ENCODE measurements around the gene IGF1R. TPM values are rescaled to one million over a fixed set of nuclear protein-coding genes. Genes with fewer than 3 reads are reported as not detected.

IGF1R gene
- total RNA-seq, 1 experiment from 2014 or later: 125 TPM

DNA sequence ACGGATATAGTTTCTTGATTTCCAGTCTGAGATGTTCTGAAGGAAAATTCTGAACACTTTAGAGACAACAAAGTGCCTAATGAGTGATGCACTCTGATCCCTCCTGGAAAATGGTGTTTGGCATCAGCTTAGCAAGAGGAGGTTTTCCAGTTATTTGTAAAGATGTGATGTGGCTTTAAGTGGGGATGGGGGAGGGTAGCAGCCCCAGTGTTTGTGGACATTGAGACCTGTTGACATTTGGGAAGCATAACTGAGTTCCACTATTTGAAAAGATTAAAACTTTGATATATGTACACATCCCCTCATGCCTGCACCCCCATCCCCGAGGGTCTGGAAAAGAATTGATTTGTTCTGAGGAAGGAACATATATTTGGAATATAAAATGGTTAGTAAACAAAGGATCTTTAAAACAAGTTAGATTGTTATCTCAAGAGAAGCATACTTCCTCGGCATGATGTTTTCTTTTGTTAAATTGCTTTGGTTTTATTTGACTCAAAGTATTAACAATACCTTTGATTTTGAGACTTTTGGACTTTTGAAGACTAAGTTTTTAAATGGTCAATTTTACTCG lies 6.5 kb downstream of the IGF1R start:
- Mint-ChIP-seq H3K36me3 (no peaks in the 10 kb centered on the region), H3K27me3 (ENCODE audit: low read depth) (no peaks in the 10 kb centered on the region; the same call in 1 of the 2 replicates), H3K4me3 (no peak overlapping the region), H3K4me1 (peaks cover 73% of the 10 kb centered on the region), H3K27ac (peak overlapping the region; percentile 59), H3K9me3 (no peaks in the 10 kb centered on the region)
- ChIA-PET POLR2A (interaction anchor here (1.2 kb wide), 1 partner anchor 168 kb away, joined by 3 read pairs; no protein-coding TSS in a partner anchor), CTCF (interaction anchor here (0.6 to 1.6 kb wide), 3 partner anchors 124 to 196 kb away, joined by 4 to 5 read pairs (median 5); no protein-coding TSS in a partner anchor)
- ATAC-seq (no peak), DNase-seq (ENCODE audit: low spot score) (no peak)
- TF ChIP-seq JUN (CRISPR knock-in tag; IDR thresholded peaks at IDR 0.05) (no peak), GABPB1 (CRISPR knock-in tag; IDR thresholded peaks at IDR 0.05) (no peak), SP1 (CRISPR knock-in tag; conservative IDR thresholded peaks at IDR 0.05) (no peak), ZNF232 (CRISPR knock-in tag; IDR thresholded peaks at IDR 0.05) (no peak), PRRX2 (CRISPR knock-in tag; IDR thresholded peaks at IDR 0.05) (no peak)
- TF ChIP-seq, protein P1, sequence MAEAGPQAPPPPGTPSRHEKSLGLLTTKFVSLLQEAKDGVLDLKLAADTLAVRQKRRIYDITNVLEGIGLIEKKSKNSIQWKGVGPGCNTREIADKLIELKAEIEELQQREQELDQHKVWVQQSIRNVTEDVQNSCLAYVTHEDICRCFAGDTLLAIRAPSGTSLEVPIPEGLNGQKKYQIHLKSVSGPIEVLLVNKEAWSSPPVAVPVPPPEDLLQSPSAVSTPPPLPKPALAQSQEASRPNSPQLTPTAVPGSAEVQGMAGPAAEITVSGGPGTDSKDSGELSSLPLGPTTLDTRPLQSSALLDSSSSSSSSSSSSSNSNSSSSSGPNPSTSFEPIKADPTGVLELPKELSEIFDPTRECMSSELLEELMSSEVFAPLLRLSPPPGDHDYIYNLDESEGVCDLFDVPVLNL (CRISPR knock-in tag; IDR thresholded peaks at IDR 0.05; ENCODE audit: borderline replicate concordance, low read depth): no peak
- TF ChIP-seq, protein P2, sequence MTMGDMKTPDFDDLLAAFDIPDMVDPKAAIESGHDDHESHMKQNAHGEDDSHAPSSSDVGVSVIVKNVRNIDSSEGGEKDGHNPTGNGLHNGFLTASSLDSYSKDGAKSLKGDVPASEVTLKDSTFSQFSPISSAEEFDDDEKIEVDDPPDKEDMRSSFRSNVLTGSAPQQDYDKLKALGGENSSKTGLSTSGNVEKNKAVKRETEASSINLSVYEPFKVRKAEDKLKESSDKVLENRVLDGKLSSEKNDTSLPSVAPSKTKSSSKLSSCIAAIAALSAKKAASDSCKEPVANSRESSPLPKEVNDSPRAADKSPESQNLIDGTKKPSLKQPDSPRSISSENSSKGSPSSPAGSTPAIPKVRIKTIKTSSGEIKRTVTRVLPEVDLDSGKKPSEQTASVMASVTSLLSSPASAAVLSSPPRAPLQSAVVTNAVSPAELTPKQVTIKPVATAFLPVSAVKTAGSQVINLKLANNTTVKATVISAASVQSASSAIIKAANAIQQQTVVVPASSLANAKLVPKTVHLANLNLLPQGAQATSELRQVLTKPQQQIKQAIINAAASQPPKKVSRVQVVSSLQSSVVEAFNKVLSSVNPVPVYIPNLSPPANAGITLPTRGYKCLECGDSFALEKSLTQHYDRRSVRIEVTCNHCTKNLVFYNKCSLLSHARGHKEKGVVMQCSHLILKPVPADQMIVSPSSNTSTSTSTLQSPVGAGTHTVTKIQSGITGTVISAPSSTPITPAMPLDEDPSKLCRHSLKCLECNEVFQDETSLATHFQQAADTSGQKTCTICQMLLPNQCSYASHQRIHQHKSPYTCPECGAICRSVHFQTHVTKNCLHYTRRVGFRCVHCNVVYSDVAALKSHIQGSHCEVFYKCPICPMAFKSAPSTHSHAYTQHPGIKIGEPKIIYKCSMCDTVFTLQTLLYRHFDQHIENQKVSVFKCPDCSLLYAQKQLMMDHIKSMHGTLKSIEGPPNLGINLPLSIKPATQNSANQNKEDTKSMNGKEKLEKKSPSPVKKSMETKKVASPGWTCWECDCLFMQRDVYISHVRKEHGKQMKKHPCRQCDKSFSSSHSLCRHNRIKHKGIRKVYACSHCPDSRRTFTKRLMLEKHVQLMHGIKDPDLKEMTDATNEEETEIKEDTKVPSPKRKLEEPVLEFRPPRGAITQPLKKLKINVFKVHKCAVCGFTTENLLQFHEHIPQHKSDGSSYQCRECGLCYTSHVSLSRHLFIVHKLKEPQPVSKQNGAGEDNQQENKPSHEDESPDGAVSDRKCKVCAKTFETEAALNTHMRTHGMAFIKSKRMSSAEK (CRISPR knock-in tag; IDR thresholded peaks at IDR 0.05; ENCODE audit: borderline replicate concordance): no peak
- TF ChIP-seq, protein P3, sequence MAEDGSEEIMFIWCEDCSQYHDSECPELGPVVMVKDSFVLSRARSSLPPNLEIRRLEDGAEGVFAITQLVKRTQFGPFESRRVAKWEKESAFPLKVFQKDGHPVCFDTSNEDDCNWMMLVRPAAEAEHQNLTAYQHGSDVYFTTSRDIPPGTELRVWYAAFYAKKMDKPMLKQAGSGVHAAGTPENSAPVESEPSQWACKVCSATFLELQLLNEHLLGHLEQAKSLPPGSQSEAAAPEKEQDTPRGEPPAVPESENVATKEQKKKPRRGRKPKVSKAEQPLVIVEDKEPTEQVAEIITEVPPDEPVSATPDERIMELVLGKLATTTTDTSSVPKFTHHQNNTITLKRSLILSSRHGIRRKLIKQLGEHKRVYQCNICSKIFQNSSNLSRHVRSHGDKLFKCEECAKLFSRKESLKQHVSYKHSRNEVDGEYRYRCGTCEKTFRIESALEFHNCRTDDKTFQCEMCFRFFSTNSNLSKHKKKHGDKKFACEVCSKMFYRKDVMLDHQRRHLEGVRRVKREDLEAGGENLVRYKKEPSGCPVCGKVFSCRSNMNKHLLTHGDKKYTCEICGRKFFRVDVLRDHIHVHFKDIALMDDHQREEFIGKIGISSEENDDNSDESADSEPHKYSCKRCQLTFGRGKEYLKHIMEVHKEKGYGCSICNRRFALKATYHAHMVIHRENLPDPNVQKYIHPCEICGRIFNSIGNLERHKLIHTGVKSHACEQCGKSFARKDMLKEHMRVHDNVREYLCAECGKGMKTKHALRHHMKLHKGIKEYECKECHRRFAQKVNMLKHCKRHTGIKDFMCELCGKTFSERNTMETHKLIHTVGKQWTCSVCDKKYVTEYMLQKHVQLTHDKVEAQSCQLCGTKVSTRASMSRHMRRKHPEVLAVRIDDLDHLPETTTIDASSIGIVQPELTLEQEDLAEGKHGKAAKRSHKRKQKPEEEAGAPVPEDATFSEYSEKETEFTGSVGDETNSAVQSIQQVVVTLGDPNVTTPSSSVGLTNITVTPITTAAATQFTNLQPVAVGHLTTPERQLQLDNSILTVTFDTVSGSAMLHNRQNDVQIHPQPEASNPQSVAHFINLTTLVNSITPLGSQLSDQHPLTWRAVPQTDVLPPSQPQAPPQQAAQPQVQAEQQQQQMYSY (CRISPR knock-in tag; IDR thresholded peaks at IDR 0.05): no peak

DNA sequence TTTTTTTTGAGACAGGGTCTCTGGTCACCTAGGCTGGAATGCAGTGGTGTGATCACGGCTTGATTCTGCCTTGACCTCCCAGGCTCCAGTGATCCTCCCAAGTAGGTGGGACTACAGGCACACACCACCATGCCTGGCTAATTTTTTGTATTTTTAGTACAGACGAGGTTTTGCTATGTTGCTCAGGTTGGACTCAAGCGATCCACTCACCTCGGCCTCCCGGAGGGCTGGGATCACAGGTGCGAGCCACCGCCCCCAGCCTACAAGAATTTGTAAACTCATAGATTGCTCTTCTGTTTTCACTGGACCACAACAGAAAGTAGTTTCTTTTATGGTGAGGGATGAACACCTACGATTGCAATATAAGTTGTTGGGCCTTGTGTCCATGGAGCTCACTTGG lies 7.4 kb downstream of the IGF1R start:
- Mint-ChIP-seq H3K9me3 (no peaks in the 10 kb centered on the region), H3K4me3 (no peak overlapping the region), H3K36me3 (no peaks in the 10 kb centered on the region), H3K27ac (no peak overlapping the region), H3K27me3 (ENCODE audit: low read depth) (no peaks in the 10 kb centered on the region; the same call in 1 of the 2 replicates), H3K4me1 (peaks cover 82% of the 10 kb centered on the region)
- TF ChIP-seq, protein P4, sequence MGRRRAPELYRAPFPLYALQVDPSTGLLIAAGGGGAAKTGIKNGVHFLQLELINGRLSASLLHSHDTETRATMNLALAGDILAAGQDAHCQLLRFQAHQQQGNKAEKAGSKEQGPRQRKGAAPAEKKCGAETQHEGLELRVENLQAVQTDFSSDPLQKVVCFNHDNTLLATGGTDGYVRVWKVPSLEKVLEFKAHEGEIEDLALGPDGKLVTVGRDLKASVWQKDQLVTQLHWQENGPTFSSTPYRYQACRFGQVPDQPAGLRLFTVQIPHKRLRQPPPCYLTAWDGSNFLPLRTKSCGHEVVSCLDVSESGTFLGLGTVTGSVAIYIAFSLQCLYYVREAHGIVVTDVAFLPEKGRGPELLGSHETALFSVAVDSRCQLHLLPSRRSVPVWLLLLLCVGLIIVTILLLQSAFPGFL (CRISPR knock-in tag; IDR thresholded peaks at IDR 0.05; ENCODE audit: borderline replicate concordance): no peak
- TF ChIP-seq ZNF138 (CRISPR knock-in tag; conservative IDR thresholded peaks at IDR 0.05) (no peak), MYBL2 (CRISPR knock-in tag; IDR thresholded peaks at IDR 0.05) (no peak), NFYB (CRISPR knock-in tag; conservative IDR thresholded peaks at IDR 0.05; ENCODE audit: low read depth) (no peak), ZNF232 (CRISPR knock-in tag; IDR thresholded peaks at IDR 0.05) (no peak), CBFB (CRISPR knock-in tag; IDR thresholded peaks at IDR 0.05; ENCODE audit: low read depth) (no peak), ZNF121 (CRISPR knock-in tag; IDR thresholded peaks at IDR 0.05) (no peak), OVOL2 (CRISPR knock-in tag; IDR thresholded peaks at IDR 0.05; ENCODE audit: borderline replicate concordance) (no peak), TEAD1 (CRISPR knock-in tag; IDR thresholded peaks at IDR 0.05) (no peak), ZNF671 (CRISPR knock-in tag; IDR thresholded peaks at IDR 0.05) (no peak)
- TF ChIP-seq, protein P5, sequence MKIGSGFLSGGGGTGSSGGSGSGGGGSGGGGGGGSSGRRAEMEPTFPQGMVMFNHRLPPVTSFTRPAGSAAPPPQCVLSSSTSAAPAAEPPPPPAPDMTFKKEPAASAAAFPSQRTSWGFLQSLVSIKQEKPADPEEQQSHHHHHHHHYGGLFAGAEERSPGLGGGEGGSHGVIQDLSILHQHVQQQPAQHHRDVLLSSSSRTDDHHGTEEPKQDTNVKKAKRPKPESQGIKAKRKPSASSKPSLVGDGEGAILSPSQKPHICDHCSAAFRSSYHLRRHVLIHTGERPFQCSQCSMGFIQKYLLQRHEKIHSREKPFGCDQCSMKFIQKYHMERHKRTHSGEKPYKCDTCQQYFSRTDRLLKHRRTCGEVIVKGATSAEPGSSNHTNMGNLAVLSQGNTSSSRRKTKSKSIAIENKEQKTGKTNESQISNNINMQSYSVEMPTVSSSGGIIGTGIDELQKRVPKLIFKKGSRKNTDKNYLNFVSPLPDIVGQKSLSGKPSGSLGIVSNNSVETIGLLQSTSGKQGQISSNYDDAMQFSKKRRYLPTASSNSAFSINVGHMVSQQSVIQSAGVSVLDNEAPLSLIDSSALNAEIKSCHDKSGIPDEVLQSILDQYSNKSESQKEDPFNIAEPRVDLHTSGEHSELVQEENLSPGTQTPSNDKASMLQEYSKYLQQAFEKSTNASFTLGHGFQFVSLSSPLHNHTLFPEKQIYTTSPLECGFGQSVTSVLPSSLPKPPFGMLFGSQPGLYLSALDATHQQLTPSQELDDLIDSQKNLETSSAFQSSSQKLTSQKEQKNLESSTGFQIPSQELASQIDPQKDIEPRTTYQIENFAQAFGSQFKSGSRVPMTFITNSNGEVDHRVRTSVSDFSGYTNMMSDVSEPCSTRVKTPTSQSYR (CRISPR knock-in tag; IDR thresholded peaks at IDR 0.05): no peak
- CTCF ChIA-PET: interaction anchor here (1.1 to 1.6 kb wide), 2 partner anchors 9 to 196 kb away, joined by 3 to 5 read pairs; no protein-coding TSS in a partner anchor
- ATAC-seq (no peak), DNase-seq (ENCODE audit: low spot score) (no peak)
- POLR2A ChIA-PET: no interaction called here

All from WTC11 (cell line).